Measurements from ENCODE around the gene KCNT2.
"Not testable (repeated sequence)": the region's sequence is repeated elsewhere in the genome, so short reads cannot be mapped to it uniquely, and the experiment has no call there.

The KCNT2 gene

GRCh38 chr1:196608390-196609369, at the start of gene KCNT2:
KCNT2 (minus strand) TSS chr1:196608440; CDS start chr1:196608309, 131 bp downstream.
- DNase-seq (ENCODE audit: low read depth in 2 of 2): no peak

GRCh38 chr1:196655494-196655893, 47.3 kb upstream of the KCNT2 start:
- DNase-seq (ENCODE audit: low read depth in 2 of 2): no peak

DNA sequence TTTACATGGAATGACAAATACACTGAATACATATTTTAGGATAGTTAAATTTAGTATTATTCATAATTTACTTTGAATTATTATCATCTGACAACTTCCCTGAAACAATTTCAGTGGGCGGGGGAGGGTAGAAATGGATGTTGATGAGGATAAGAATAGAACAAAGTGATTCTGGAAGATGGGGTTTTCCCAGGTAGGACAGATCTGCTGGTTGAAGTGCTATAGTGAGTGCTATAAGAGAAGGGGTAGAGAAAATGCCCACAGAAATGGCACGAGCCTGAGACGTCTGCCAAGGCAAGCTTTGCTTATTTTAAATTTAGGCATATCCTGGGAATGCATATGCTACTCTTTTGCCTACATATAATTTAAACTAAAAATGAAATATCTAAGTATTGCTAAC, 46.8 kb upstream of the KCNT2 start:
- no peak for DNase-seq (ENCODE audit: low read depth in 2 of 2)

DNA sequence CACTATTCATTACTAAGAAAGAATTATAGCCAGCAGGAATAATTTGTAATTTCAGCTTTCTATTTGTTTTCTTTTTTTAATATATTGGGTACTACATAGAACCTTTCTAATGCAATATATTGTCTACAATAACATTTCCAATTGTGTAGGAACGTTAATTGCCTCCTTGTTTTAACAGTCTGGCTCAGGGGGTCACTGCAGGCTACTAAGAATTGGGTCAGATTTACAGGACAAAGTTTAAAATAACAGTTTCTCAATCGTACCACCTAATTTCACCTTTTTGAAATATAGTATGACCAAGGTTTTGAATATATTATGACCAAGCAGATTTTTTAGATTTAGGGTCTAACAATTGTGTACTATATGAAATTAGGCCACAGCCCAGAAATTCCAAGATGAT, 46.0 kb upstream of the KCNT2 start:
- DNase-seq (ENCODE audit: low read depth in 2 of 2): no peak

DNA sequence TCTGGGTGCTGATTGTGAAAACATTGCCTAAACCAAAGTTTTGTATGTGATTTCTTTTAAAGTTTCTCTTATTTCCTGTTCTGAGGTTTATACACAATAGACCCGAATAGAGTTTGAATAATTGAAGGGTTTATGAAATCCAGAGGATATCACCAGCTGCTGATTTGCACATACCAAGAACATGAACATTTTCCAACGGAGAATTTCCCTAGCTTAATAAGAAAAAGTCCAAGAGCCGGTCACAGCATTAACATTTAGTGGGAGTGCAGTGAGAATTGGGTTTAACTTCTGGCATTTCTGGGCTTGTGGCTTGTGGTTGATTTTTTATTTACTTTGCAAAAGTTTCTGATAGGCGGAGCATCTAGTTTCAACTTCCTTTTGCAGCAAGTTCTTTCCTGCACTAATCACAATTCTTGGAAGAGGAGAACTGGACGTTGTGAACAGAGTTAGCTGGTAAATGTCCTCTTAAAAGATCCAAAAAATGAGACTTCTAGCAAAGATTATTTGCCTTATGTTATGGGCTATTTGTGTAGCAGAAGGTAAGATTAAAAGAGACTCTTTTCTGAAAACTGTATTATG, 43.5 kb upstream of the KCNT2 start, which contains the start of gene CFH:
CFH (plus strand) TSS at position 407 of the 579 bp plus-strand sequence; CDS start at position 482, 75 bp downstream.
- no peak for DNase-seq (ENCODE audit: low read depth in 2 of 2)

GRCh38 chr1:196651079-196651478, 42.8 kb upstream of the KCNT2 start:
- no peak for DNase-seq (ENCODE audit: low read depth in 2 of 2)

GRCh38 chr1:196650403-196650802, 42.2 kb upstream of the KCNT2 start:
- DNase-seq (ENCODE audit: low read depth in 2 of 2): no peak

- DNase-seq (ENCODE audit: low read depth in 2 of 2): no peak
Observed at GRCh38 chr1:196649990-196650389, 41.8 kb upstream of the KCNT2 start.

GRCh38 chr1:196640976-196641375, 32.7 kb upstream of the KCNT2 start:
- DNase-seq (ENCODE audit: low read depth in 2 of 2): no peak

DNA sequence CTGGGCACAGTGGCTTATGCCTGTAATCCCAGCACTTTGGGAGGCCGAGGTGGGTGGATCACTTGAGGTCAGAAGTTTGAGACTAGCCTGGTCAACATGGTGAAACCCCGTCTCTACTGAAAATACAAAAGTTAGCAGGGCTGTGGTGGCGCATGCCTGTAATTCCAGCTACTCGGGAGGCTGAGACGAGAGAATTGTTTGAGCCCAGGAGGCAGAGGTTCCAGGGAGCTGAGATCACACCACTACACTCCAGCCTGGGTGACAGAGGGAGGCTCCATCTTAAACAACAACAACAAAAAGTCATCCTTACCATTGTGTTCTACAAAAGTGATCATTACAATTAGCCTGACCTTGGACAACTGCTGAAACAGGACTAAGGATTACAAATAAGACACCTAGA, 31.1 kb upstream of the KCNT2 start:
- not testable (repeated sequence) for DNase-seq (ENCODE audit: low read depth in 2 of 2)

GRCh38 chr1:196638466-196638865, 30.2 kb upstream of the KCNT2 start:
- DNase-seq (ENCODE audit: low read depth in 2 of 2): no peak

DNA sequence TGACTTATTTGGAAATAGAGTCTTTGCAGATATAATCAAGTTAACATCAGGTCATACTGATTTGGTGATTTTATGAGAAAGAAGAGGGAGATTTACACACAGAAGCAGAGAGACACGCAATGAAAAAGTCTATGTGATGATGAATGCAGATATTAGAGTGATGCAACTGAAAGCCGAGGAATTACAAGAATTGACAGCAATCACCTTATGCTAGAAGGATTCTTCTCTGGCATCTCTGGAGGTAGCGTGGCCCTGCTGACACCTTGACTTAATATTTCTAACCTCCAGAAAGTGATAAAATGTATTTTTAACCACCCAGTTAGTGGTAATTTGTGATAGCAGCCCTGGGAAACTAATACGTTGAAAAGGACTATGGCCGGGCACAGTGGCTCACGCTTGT, 29.4 kb upstream of the KCNT2 start:
- DNase-seq (ENCODE audit: low read depth in 2 of 2): no peak

GRCh38 chr1:196628838-196629237, 20.6 kb upstream of the KCNT2 start:
- DNase-seq (ENCODE audit: low read depth in 2 of 2): no peak

GRCh38 chr1:196623079-196623478, 14.8 kb upstream of the KCNT2 start:
- no peak for DNase-seq (ENCODE audit: low read depth in 2 of 2)

GRCh38 chr1:196619721-196620120, 11.5 kb upstream of the KCNT2 start:
- DNase-seq (ENCODE audit: low read depth in 2 of 2): no peak

GRCh38 chr1:196611873-196612272, 3.6 kb upstream of the KCNT2 start:
- no peak for DNase-seq (ENCODE audit: low read depth in 2 of 2)

- DNase-seq (ENCODE audit: low read depth in 2 of 2): no peak
Observed at GRCh38 chr1:196609370-196609737, 1.1 kb upstream of the KCNT2 start.

DNA sequence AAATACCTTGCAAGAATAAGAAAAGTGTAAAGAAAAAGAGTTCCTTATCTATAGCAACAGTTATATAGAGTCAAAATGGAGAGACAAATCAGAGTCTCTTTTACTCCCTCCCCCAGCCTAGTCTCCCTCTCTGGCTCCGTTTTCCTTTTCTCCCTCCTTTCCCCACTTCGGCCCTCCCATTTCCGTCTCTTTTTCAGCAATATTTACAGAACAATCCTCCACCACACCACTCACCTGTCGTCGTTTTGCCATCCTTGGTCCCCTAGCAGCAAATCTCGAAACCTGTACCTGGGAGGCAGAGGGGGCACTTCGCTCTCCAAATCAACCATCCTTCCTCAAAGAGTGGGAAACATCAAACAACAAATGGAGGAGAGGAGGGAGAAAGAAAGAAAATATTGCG, 259 bp downstream of the KCNT2 start:
- no peak for DNase-seq (ENCODE audit: low read depth in 2 of 2)

DNA sequence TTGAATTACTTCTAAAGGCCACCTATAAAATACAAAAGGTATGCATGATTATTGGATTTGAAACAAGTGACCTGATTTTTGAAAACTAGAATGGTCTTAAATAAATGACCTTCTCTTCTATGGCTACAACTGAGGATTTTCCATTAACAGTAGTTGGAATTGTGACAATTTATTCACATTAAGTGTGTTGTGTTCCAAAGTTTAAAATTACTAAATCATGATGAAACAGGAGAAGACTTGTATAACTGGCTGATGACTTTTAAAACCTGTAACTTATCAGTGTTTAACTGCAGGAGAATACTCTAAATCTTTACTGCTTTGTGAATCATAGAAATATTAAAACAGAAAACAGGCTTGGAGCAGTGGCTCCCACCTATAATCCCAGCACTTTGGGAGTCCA, 4.6 kb downstream of the KCNT2 start:
- no peak for DNase-seq (ENCODE audit: low read depth in 2 of 2)

GRCh38 chr1:196598942-196599748, 9.1 kb downstream of the KCNT2 start:
- DNase-seq (ENCODE audit: low read depth in 2 of 2): no peak

GRCh38 chr1:196594700-196595099, 13.5 kb downstream of the KCNT2 start:
- DNase-seq (ENCODE audit: low read depth in 2 of 2): no peak

- no peak for DNase-seq (ENCODE audit: low read depth in 2 of 2)
Observed at GRCh38 chr1:196593955-196594354, 14.3 kb downstream of the KCNT2 start.

Data from stimulated activated CD4-positive, alpha-beta T cell treated with anti-CD3 and anti-CD28 coated beads, Interleukin-15, amount 100 ng/mL, for 48 hours (primary cell).